ENCODE data around the gene GLIS2.
"Not testable (repeated sequence)": the region's sequence is repeated elsewhere in the genome, so short reads cannot be mapped to it uniquely, and the experiment has no call there.

Gene GLIS2

GRCh38 chr16:4321286-4322120 lies 5.6 kb downstream of the GLIS2 start:
- no peak for DNase-seq

GRCh38 chr16:4322121-4323052 lies 6.5 kb downstream of the GLIS2 start:
- no peak for DNase-seq

- no peak for DNase-seq
Observed at GRCh38 chr16:4323071-4323844, 7.4 kb downstream of the GLIS2 start.

- no peak for DNase-seq
Observed at GRCh38 chr16:4323845-4324488, 8.1 kb downstream of the GLIS2 start.

- DNase-seq = no peak
Observed at GRCh38 chr16:4324492-4325252, 8.8 kb downstream of the GLIS2 start.

GRCh38 chr16:4325253-4325758 lies 9.4 kb downstream of the GLIS2 start:
- DNase-seq = no peak

- no peak for DNase-seq
Observed at GRCh38 chr16:4327386-4328045, 11.6 kb downstream of the GLIS2 start.

- peak; percentile 60 for DNase-seq
Observed at GRCh38 chr16:4328046-4328781, 12.3 kb downstream of the GLIS2 start.

GRCh38 chr16:4328782-4329775 lies 13.2 kb downstream of the GLIS2 start:
- no peak for DNase-seq

- peak; percentile 10 for DNase-seq
Observed at GRCh38 chr16:4330277-4330874, 14.5 kb downstream of the GLIS2 start.

- DNase-seq = no peak
Observed at GRCh38 chr16:4332083-4332482, 16.2 kb downstream of the GLIS2 start.

GRCh38 chr16:4332623-4333307 lies 16.9 kb downstream of the GLIS2 start:
- DNase-seq = no peak

- no peak for DNase-seq
Observed at GRCh38 chr16:4333308-4333638, 17.4 kb downstream of the GLIS2 start.

- DNase-seq = not testable (repeated sequence)
Observed at GRCh38 chr16:4333714-4334113, 17.8 kb downstream of the GLIS2 start.

- no peak for DNase-seq
Observed at GRCh38 chr16:4334724-4335495, 19.0 kb downstream of the GLIS2 start.

GRCh38 chr16:4336701-4337539 lies 21.1 kb downstream of the GLIS2 start:
- no peak for DNase-seq
